ENCODE data around the gene ALDH1A2.

ALDH1A2 gene

GRCh38 chr15:57961919-57962318 is 103.6 kb downstream of the ALDH1A2 start:
- no peaks in the 10 kb centered on the region for H3K27me3 ChIP-seq
- H3K27ac ChIP-seq, result no peak overlapping the region

GRCh38 chr15:57957113-57957512 is 108.4 kb downstream of the ALDH1A2 start:
- TF ChIP-seq CTCF (IDR thresholded peaks at IDR 0.05), result no peak

More at GRCh38 chr15:57961919-57962318, 103.6 kb downstream of the ALDH1A2 start:
- Histone ChIP-seq H3K4me3 (no peak overlapping the region), H3K36me3 (no peaks in the 10 kb centered on the region), H3K4me1 (no peaks in the 10 kb centered on the region), H3K9me3 (no peaks in the 10 kb centered on the region)
- intact Hi-C loops (cut with DNase I; ENCODE audit: low total_unique reads), result no loop called here
- DNase-seq, result no peak
- TF ChIP-seq CTCF (IDR thresholded peaks at IDR 0.05), result no peak

GRCh38 chr15:57953874-57954273 is 111.6 kb downstream of the ALDH1A2 start:
- intact Hi-C loops (cut with DNase I; ENCODE audit: low total_unique reads), result no loop called here
- Histone ChIP-seq H3K4me3 (no peak overlapping the region), H3K36me3 (no peaks in the 10 kb centered on the region), H3K9me3 (no peaks in the 10 kb centered on the region), H3K27ac (no peak overlapping the region), H3K4me1 (no peaks in the 10 kb centered on the region), H3K27me3 (no peaks in the 10 kb centered on the region)
- no peak for TF ChIP-seq CTCF (IDR thresholded peaks at IDR 0.05)
- no peak for DNase-seq

More at GRCh38 chr15:57957113-57957512, 108.4 kb downstream of the ALDH1A2 start:
- Histone ChIP-seq H3K4me1 (no peaks in the 10 kb centered on the region), H3K4me3 (no peak overlapping the region), H3K27me3 (no peaks in the 10 kb centered on the region), H3K27ac (no peak overlapping the region), H3K9me3 (no peaks in the 10 kb centered on the region), H3K36me3 (no peaks in the 10 kb centered on the region)
- intact Hi-C loops (cut with DNase I; ENCODE audit: low total_unique reads), result no loop called here
- DNase-seq, result no peak

GRCh38 chr15:57951328-57951932 is 114.1 kb downstream of the ALDH1A2 start:
- Histone ChIP-seq H3K4me3 (no peak overlapping the region), H3K4me1 (peaks cover 0 to 5% (median 0%) of the 10 kb centered on the region in 4 donors), H3K27me3 (no peaks in the 10 kb centered on the region), H3K27ac (no peak overlapping the region), H3K9me3 (no peaks in the 10 kb centered on the region), H3K36me3 (no peaks in the 10 kb centered on the region)
- no peak for DNase-seq
- intact Hi-C loops (cut with DNase I; ENCODE audit: low total_unique reads), result no loop called here
- TF ChIP-seq CTCF (IDR thresholded peaks at IDR 0.05), result no peak

GRCh38 chr15:57950381-57950946 is 115.0 kb downstream of the ALDH1A2 start:
- intact Hi-C loops (cut with DNase I; ENCODE audit: low total_unique reads), result no loop called here
- Histone ChIP-seq H3K4me1 (peaks cover 0 to 5% (median 0%) of the 10 kb centered on the region in 4 donors), H3K9me3 (no peaks in the 10 kb centered on the region), H3K27ac (no peak overlapping the region), H3K4me3 (no peak overlapping the region), H3K27me3 (no peaks in the 10 kb centered on the region), H3K36me3 (no peaks in the 10 kb centered on the region)
- TF ChIP-seq CTCF (IDR thresholded peaks at IDR 0.05), result no peak
- DNase-seq, result no peak

All from tibial artery (tissue), 4 donors.